ENCODE results near the gene C5orf24.

- TF ChIP-seq, protein P1, sequence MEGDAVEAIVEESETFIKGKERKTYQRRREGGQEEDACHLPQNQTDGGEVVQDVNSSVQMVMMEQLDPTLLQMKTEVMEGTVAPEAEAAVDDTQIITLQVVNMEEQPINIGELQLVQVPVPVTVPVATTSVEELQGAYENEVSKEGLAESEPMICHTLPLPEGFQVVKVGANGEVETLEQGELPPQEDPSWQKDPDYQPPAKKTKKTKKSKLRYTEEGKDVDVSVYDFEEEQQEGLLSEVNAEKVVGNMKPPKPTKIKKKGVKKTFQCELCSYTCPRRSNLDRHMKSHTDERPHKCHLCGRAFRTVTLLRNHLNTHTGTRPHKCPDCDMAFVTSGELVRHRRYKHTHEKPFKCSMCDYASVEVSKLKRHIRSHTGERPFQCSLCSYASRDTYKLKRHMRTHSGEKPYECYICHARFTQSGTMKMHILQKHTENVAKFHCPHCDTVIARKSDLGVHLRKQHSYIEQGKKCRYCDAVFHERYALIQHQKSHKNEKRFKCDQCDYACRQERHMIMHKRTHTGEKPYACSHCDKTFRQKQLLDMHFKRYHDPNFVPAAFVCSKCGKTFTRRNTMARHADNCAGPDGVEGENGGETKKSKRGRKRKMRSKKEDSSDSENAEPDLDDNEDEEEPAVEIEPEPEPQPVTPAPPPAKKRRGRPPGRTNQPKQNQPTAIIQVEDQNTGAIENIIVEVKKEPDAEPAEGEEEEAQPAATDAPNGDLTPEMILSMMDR (IDR thresholded peaks at IDR 0.05), result peak in 2 of 4 experiments; percentile 14 to 23
- TF ChIP-seq POLR2A (IDR thresholded peaks at IDR 0.05), result peak; percentile 95 to 99
These were observed at the start of gene C5orf24 for GRCh38 chr5:134845852-134846640.

All from uterus (tissue), 2 donors.